H1 (cell line): ENCODE measurements around the gene MOB3B. TPM values are rescaled to one million over a fixed set of nuclear protein-coding genes. Genes with fewer than 3 reads are reported as not detected.

Source experiments
- POLR2A ChIP-seq, 2 experiments: IDR thresholded peaks; 1 replicate in 1 of 2; 2 replicates in 1 of 2; pipeline ENCODE4 v1.6.1; 2011; ENCODE audit warnings: low read depth in 2 of 2, low read length in 2 of 2, mild to moderate bottlenecking in 2 of 2; ENCODE audit errors: control extremely low read depth in 1 of 2
- polyA plus RNA-seq, 7 experiments: library from polyadenylated mRNA; depleted of rRNA in 3 of 7; stranded (reverse) in 5 of 7; unstranded in 2 of 7; fragments of >200 nt in 5 of 7; fragments of 200-250 nt in 2 of 7; gene quantifications; 1 replicate in 5 of 7; 2 replicates in 1 of 7; 4 replicates in 1 of 7; pipeline versions ENCODE4 v1.2.1 to v1.2.3, GENCODE V29; 2011 to 2013; ENCODE audit warnings: missing spikeins in 2 of 7, mixed read lengths in 2 of 7
- total RNA-seq: library from RNA; stranded (reverse); fragmentation: NEBNext Ultra II Directional; extraction: Animal tissue kit (Norgen Biotek cat#: 25700); gene quantifications from 2 replicates; pipeline ENCODE4 v1.2.1, GENCODE V29; 2021

Gene MOB3B
- total and polyA plus RNA-seq, 2 of the 8 experiments (the other 6 are each of a cell fraction or from before 2014, with no cell fraction given) = 12.7 to 16.1 TPM

DNA sequence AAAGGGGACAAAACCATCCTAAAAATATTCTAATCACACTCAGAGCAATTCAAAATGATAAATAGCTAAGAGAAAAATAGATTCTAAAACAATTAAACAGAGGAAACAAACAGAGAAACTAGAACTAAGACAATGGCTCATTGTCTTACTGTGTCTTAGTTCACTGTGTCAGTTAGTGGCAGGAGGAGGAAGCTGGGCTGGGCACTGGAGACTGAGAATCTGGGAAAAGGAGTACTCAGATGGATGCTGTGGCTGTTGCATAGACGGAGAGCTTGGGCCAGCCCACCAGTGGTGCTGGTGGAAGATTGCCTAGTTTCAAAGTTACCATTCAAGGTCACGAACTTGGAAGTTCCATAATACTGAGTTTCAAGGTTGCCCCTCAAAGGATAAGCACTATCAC is 100.2 kb downstream of the MOB3B start (continued):
- TF ChIP-seq POLR2A (IDR thresholded peaks at IDR 0.05; ENCODE audit: control extremely low read depth in 1 of 2, low read depth in 2 of 2, low read length in 2 of 2) = no peak
